Measurements from ENCODE around the gene ALKBH4.
A peak's percentile ranks its signal among the peaks of the same experiment; 100 is the strongest.
"Not testable (repeated sequence)": the region's sequence is repeated elsewhere in the genome, so short reads cannot be mapped to it uniquely, and the experiment has no call there.

The ALKBH4 gene

GRCh38 chr7:102464577-102465280, at the start of gene ALKBH4, which contains the start of gene LRWD1:
Gene ALKBH4, minus strand, starts transcription at chr7:102464863. Its CDS starts 27 bp downstream, at chr7:102464836.
Gene LRWD1, plus strand, starts transcription at chr7:102464984. Its CDS starts 97 bp downstream, at chr7:102465081.
- DNase-seq (ENCODE audit: low read depth in 2 of 2) = peak; percentile 88

GRCh38 chr7:102512642-102513221, 48.1 kb upstream of the ALKBH4 start:
- DNase-seq (ENCODE audit: low read depth in 2 of 2) = not testable (repeated sequence)

GRCh38 chr7:102511860-102512522, 47.3 kb upstream of the ALKBH4 start:
- DNase-seq (ENCODE audit: low read depth in 2 of 2) = not testable (repeated sequence)

GRCh38 chr7:102510575-102510974, 45.9 kb upstream of the ALKBH4 start:
- DNase-seq (ENCODE audit: low read depth in 2 of 2) = not testable (repeated sequence)

- DNase-seq (ENCODE audit: low read depth in 2 of 2) = not testable (repeated sequence)
Measured at GRCh38 chr7:102507410-102508088, 42.9 kb upstream of the ALKBH4 start.

- DNase-seq (ENCODE audit: low read depth in 2 of 2) = not testable (repeated sequence)
Measured at GRCh38 chr7:102505298-102506185, 40.9 kb upstream of the ALKBH4 start.

GRCh38 chr7:102503141-102503540, 38.5 kb upstream of the ALKBH4 start:
- not testable (repeated sequence) for DNase-seq (ENCODE audit: low read depth in 2 of 2)

GRCh38 chr7:102498321-102498720, 33.7 kb upstream of the ALKBH4 start:
- DNase-seq (ENCODE audit: low read depth in 2 of 2) = not testable (repeated sequence)

- not testable (repeated sequence) for DNase-seq (ENCODE audit: low read depth in 2 of 2)
Measured at GRCh38 chr7:102497308-102497707, 32.6 kb upstream of the ALKBH4 start.

- not testable (repeated sequence) for DNase-seq (ENCODE audit: low read depth in 2 of 2)
Measured at GRCh38 chr7:102496861-102497260, 32.2 kb upstream of the ALKBH4 start.

- not testable (repeated sequence) for DNase-seq (ENCODE audit: low read depth in 2 of 2)
Measured at GRCh38 chr7:102494473-102495149, 29.9 kb upstream of the ALKBH4 start.

GRCh38 chr7:102494026-102494425, 29.4 kb upstream of the ALKBH4 start:
- DNase-seq (ENCODE audit: low read depth in 2 of 2) = not testable (repeated sequence)

- not testable (repeated sequence) for DNase-seq (ENCODE audit: low read depth in 2 of 2)
Measured at GRCh38 chr7:102493220-102493935, 28.7 kb upstream of the ALKBH4 start.

GRCh38 chr7:102490529-102491075, 25.9 kb upstream of the ALKBH4 start:
- DNase-seq (ENCODE audit: low read depth in 2 of 2) = not testable (repeated sequence)

- DNase-seq (ENCODE audit: low read depth in 2 of 2) = not testable (repeated sequence)
Measured at GRCh38 chr7:102484317-102484716, 19.7 kb upstream of the ALKBH4 start.

- not testable (repeated sequence) for DNase-seq (ENCODE audit: low read depth in 2 of 2)
Measured at GRCh38 chr7:102481962-102482361, 17.3 kb upstream of the ALKBH4 start.

- not testable (repeated sequence) for DNase-seq (ENCODE audit: low read depth in 2 of 2)
Measured at GRCh38 chr7:102479982-102480637, 15.4 kb upstream of the ALKBH4 start.

GRCh38 chr7:102479209-102479584, 14.5 kb upstream of the ALKBH4 start:
- DNase-seq (ENCODE audit: low read depth in 2 of 2) = not testable (repeated sequence)

Data from stimulated activated CD8-positive, alpha-beta memory T cell treated with anti-CD3 and anti-CD28 coated beads, Interleukin-7, amount 100 ng/mL, for 1 hour (primary cell).